Stimulated activated CD4-positive, alpha-beta T cell treated with anti-CD3 and anti-CD28 coated beads, Interleukin-1b, Interleukin-23, amount 100 ng/mL, for 1 hour (primary cell): ENCODE data around the gene NHERF1.

ENCODE experiments used
- DNase-seq, 2 donors: peaks; one replicate each; pipeline ENCODE4 v3.0.0-alpha.2; 2020; ENCODE audit warnings: low read depth in 2 of 2

NHERF1 gene

DNA sequence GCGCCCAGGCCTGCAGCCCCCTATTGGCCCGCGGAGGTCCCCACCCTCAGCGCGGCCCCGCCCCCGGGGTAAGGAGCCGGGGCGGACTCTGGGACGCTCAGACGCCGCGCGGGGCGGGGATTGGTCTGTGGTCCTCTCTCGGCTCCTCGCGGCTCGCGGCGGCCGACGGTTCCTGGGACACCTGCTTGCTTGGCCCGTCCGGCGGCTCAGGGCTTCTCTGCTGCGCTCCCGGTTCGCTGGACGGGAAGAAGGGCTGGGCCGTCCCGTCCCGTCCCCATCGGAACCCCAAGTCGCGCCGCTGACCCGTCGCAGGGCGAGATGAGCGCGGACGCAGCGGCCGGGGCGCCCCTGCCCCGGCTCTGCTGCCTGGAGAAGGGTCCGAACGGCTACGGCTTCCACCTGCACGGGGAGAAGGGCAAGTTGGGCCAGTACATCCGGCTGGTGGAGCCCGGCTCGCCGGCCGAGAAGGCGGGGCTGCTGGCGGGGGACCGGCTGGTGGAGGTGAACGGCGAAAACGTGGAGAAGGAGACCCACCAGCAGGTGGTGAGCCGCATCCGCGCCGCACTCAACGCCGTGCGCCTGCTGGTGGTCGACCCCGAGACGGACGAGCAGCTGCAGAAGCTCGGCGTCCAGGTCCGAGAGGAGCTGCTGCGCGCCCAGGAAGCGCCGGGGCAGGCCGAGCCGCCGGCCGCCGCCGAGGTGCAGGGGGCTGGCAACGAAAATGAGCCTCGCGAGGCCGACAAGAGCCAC is at the start of gene NHERF1:
Gene NHERF1 (plus strand): TSS at position 100 of the 750 bp plus-strand sequence. CDS start 219 bp downstream, at position 319.
- DNase-seq = peak; percentile 90 to 92

GRCh38 chr17:74699236-74699635 is 49.2 kb upstream of the NHERF1 start:
- no peak for DNase-seq

GRCh38 chr17:74702116-74702871 is 46.1 kb upstream of the NHERF1 start:
- DNase-seq = no peak

DNA sequence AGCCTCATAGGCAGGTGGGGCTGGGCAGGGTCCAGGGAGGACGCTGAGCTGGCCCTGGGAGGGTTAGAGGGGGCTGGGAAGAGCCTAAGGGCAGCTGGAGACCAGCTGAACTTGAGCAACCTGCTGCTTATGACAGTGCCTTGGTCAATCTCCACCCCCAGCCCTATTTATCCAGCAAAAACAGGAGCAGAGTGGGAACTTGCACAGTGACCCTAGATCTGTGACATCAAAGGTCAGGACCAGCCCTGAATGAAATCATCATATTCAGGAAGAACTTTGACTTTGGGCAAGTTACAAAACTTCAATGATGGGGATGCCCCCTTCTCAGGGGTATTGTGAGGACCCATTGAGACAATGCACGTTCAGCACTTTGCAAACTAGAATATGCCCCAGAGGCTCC is 45.1 kb upstream of the NHERF1 start:
- DNase-seq = no peak

GRCh38 chr17:74704544-74704943 is 43.9 kb upstream of the NHERF1 start:
- no peak for DNase-seq

GRCh38 chr17:74711058-74711824 is 37.2 kb upstream of the NHERF1 start:
- no peak for DNase-seq

DNA sequence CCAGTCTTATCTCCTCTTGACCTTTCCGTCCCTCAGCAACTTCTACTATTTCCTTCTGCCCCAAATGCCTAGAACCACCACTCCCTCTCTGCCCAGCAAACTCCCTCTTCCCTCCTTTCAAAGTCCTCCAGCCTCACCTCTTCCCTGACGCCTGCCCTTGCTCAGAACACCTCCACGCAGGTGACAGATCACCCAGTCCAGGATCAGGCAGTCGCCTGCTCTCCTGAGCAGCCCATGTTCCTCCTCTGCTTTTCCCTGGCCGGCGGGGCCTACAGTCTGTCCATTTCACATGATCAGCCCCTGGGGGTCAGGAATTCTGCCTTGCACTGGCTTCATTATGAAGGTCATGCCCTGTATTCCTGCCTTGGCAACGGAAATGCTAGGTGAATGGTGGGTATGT is 36.1 kb upstream of the NHERF1 start:
- no peak for DNase-seq

DNA sequence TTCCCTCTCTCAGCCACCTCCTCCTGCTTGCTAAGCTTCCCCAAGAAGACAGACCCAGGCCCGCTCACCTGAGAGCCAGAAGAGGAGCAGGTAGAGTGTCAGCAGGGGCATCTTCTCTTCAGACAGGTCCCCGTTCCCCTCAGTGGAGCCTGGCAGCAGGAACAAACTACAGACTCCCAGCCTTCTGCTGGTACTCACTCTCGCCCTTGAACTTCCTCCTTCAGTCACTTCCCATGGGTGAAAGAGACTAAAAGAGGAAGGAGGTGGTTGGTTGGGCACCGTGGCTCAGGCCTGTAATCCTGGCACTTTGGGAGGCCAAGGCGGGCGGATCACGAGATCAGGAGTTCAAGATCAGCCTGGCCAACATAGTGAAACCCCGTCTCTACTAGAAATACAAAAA is 35.7 kb upstream of the NHERF1 start, which contains the start of gene CD300LF:
Gene CD300LF (minus strand): TSS at position 168 of the 400 bp plus-strand sequence. CDS start 57 bp downstream, at position 111.
- no peak for DNase-seq

- no peak for DNase-seq
Observed at GRCh38 chr17:74713171-74713755, 35.2 kb upstream of the NHERF1 start.

DNA sequence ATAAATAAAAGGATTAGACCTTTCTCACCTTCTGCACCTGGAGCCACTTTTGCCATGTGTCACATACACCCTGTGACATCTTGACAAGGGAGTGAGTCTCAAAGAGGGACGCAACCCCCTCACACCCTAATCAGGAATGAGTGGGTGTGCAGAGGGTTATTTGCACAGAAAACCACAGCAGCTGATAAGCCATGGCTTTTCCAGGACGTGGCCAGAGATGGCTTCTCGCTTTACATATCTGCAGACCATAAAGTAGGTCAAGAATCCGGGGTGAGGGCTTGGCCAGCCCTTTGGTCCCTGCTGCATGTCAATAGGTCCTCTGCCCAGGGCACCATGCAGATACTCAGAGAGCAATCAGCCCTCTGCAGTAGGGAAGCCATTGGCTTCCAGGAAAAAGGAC is 33.3 kb upstream of the NHERF1 start:
- DNase-seq = no peak

DNA sequence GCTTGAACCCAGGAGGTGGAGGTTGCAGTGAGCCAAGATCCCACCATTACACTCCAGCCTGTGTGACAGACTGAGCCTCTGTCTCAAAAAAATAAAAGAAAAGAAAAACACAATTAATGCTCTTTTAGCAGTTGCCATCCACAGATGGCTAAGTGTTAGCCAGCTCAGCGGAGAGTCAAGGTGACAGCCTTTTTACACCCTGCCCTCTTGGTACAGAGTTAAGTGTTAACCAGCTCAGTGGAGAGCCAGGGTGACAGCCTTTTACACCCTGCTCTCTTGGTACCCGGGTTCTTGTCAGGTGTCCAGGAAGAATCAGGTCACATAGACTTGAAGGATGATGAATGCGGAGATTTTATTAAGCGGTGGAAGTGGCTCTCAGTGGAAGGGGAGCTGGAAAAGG is 27.9 kb upstream of the NHERF1 start:
- no peak for DNase-seq

- no peak for DNase-seq
Observed at GRCh38 chr17:74722782-74723181, 25.6 kb upstream of the NHERF1 start.

DNA sequence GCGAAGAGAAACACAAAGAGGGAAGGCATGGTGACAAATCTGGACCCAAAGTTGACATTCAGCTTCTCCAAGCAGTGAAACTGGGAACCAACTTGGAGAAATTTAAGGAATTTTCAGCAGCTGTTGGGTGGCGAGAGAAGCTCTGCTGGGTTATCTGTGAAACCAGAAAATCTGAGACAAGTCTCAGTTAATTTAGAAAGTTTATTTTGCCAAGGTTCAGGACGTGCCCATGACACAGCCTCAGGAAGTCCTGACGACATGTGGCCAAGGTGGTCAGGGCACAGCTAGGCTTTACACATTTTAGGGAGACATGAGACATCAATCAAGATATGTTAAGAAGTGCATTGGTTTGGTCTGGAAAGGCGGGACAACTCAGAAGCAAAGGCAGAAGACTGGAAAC is 24.5 kb upstream of the NHERF1 start:
- no peak for DNase-seq

- no peak for DNase-seq
Observed at GRCh38 chr17:74725111-74725510, 23.3 kb upstream of the NHERF1 start.

GRCh38 chr17:74728033-74728701 is 20.3 kb upstream of the NHERF1 start:
- no peak for DNase-seq

GRCh38 chr17:74728702-74729075 is 19.7 kb upstream of the NHERF1 start:
- DNase-seq = no peak

DNA sequence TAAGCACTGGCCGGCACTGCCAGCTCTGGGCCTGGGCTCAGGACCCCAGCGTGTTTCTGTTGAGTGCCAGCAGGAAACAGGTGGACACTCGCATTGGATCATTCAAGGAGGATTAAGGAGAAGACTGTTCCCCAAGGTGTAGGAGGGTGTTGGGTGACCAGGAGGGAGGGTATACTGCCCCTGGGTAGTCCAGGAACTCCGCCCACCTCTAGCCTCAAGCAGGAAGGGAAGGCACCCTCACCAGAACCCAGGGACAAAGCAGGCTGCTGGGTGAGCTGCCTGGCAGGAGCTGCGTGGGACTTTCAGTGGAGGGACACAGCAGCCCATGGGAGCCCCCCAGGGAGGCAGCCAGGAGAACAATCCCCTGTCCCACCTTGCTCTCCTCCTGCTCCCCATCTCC is 19.1 kb upstream of the NHERF1 start:
- DNase-seq = no peak

DNA sequence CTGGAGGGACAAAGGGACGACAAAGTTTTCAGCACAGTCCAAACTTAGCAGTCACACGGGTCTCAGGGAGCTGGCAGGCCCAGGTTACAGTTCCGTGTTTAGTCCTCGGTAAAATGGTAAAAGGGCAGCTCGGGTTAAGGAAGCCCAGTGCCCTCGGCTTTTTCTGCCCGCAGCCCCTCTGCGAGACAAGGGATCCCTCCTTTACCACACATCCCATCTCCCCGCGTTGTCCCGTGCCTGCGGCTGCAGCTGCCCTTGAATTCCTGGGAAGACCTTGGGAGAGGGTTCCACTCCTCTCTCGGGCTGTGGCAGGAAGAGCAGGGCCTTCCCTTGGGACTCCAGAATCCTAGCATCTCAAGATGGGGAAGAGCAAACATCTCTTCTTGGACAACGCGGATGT is 18.6 kb upstream of the NHERF1 start:
- DNase-seq = no peak

GRCh38 chr17:74730491-74731346 is 17.7 kb upstream of the NHERF1 start:
- DNase-seq = no peak

DNA sequence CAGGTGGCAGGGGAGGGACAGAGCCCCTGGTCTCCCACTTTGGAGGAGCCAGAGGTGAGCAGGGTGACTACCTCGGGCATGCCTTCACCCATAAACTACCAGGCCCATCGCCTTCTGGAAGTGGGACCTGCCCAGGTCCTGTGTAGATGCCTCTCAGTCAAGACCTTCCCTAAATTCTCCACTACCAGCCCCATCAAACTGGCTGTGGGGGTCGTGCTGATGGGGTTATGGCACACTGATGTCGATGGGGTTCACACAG is 17.2 kb upstream of the NHERF1 start:
- DNase-seq = no peak
